Smooth muscle cell (in vitro differentiated cells): ENCODE data around the gene LINC00305. TPM values are rescaled to one million over a fixed set of nuclear protein-coding genes. Genes with fewer than 3 reads are reported as not detected.

Experiments used
- DNase-seq: peaks from one replicate; lab custom pipeline; 2025; ENCODE audit not compliant: unreplicated experiment; lab: John Stamatoyannopoulos, UW
- H2AFZ ChIP-seq: fragments of 200-600 bp; sonication (generic); 2 replicates; pipeline ENCODE4 v1.6.0; 2016; ENCODE audit warnings: antibody characterized with exemption, low read depth, mild to moderate bottlenecking
- H3F3A ChIP-seq: fragments of 200-600 bp; sonication (generic); 2 replicates; pipeline ENCODE4 v1.6.0; 2017; ENCODE audit warnings: antibody characterized with exemption, low read depth
- H3K27ac ChIP-seq: fragments of 200-600 bp; sonication (generic); 2 replicates; pipeline ENCODE4 v1.5.1; 2016; ENCODE audit warnings: low read depth, mild to moderate bottlenecking
- H3K27me3 ChIP-seq: fragments of 200-600 bp; sonication (generic); 2 replicates; pipeline ENCODE4 v1.6.1; 2016; ENCODE audit warnings: low read depth, mild to moderate bottlenecking
- H3K36me3 ChIP-seq: fragments of 200-600 bp; sonication (generic); 2 replicates; pipeline ENCODE4 v1.5.1; 2016; ENCODE audit warnings: low read depth
- H3K4me1 ChIP-seq: fragments of 200-600 bp; sonication (generic); 2 replicates; pipeline ENCODE4 v1.5.1; 2016; ENCODE audit warnings: low read depth
- H3K4me2 ChIP-seq: fragments of 200-600 bp; sonication (generic); 2 replicates; pipeline ENCODE4 v1.6.0; 2016; ENCODE audit warnings: mild to moderate bottlenecking
- H3K4me3 ChIP-seq: fragments of 200-600 bp; sonication (generic); 2 replicates; pipeline ENCODE4 v1.5.1; 2016; ENCODE audit warnings: mild to moderate bottlenecking
- H3K79me2 ChIP-seq: fragments of 200-600 bp; sonication (generic); 2 replicates; pipeline ENCODE4 v1.6.0; 2016; ENCODE audit warnings: low read depth, mild to moderate bottlenecking
- H3K9ac ChIP-seq: fragments of 200-600 bp; sonication (generic); 2 replicates; pipeline ENCODE4 v1.6.0; 2016; ENCODE audit warnings: low read depth
- H3K9me3 ChIP-seq: fragments of 200-600 bp; sonication (generic); replicated peaks from 2 replicates; pipeline ENCODE4 v1.5.1; 2016; ENCODE audit warnings: low read depth
- H4K20me1 ChIP-seq: fragments of 200-600 bp; sonication (generic); 2 replicates; pipeline ENCODE4 v1.6.0; 2016; ENCODE audit warnings: low read depth
- WGBS: methylation state at CpG from one replicate; pipeline ENCODE4 v1.1.7; 2016; ENCODE audit warnings: low lambda C conversion rate; 5-methylcytosine and 5-hydroxymethylcytosine counted together
- polyA plus RNA-seq: library from polyadenylated mRNA; unstranded; fragments of >200 nt; fragmentation: Nextera tagmentation; extraction: Ambion mirVana; gene quantifications from 2 replicates; pipeline ENCODE4 v1.2.1, GENCODE V29; 2016
- total RNA-seq: library from RNA; depleted of rRNA; stranded (reverse); fragments of >200 nt; gene quantifications from 2 replicates; pipeline ENCODE4 v1.2.3, GENCODE V29; 2014
- TF ChIP-seq, protein P1 (sequence below): fragments of 200-600 bp; sonication (generic); IDR thresholded peaks from 2 replicates; pipeline ENCODE4 v1.5.1; 2017; ENCODE audit warnings: borderline replicate concordance, mild to moderate bottlenecking, antibody characterized with exemption; ENCODE audit not compliant: insufficient read depth, poor library complexity, severe bottlenecking

The LINC00305 gene
- total and polyA plus RNA-seq, 2 experiments from 2014 or later, result 0.97 TPM; not detected in 1

DNA sequence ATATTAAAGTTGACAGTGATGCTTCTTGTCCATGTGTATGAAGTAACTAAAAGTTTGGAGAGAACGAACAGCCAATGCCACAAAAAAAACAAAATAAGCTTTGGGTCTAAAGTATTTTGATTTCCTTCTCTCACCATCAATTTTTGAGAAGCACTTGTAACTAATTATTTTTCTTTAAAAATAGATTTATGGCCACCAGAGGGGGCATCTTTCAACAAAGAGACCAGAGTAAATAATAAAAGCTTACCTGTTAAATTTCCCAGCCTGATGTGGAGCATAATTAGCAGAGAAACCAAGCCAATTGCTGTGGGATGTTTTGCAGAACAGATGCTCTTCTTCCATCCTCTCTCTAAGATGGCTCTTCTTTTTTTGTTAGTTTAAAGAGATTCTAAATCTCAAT, 29.0 kb downstream of the LINC00305 start:
- no peaks in the 10 kb centered on the region for H3K36me3 ChIP-seq
- WGBS, result 96% methylated on average over 1 of the region's 1 CpG
- H3K27ac ChIP-seq, result no peak overlapping the region
- H3K79me2 ChIP-seq, result no peaks in the 10 kb centered on the region
- peaks cover 4% of the 10 kb centered on the region for H3F3A ChIP-seq
- H3K9me3 ChIP-seq, result no peaks in the 10 kb centered on the region
- H3K4me1 ChIP-seq, result peaks cover 24% of the 10 kb centered on the region
- no peak for DNase-seq
- TF ChIP-seq, protein P1, sequence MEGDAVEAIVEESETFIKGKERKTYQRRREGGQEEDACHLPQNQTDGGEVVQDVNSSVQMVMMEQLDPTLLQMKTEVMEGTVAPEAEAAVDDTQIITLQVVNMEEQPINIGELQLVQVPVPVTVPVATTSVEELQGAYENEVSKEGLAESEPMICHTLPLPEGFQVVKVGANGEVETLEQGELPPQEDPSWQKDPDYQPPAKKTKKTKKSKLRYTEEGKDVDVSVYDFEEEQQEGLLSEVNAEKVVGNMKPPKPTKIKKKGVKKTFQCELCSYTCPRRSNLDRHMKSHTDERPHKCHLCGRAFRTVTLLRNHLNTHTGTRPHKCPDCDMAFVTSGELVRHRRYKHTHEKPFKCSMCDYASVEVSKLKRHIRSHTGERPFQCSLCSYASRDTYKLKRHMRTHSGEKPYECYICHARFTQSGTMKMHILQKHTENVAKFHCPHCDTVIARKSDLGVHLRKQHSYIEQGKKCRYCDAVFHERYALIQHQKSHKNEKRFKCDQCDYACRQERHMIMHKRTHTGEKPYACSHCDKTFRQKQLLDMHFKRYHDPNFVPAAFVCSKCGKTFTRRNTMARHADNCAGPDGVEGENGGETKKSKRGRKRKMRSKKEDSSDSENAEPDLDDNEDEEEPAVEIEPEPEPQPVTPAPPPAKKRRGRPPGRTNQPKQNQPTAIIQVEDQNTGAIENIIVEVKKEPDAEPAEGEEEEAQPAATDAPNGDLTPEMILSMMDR, result peak; percentile 42
- no peaks in the 10 kb centered on the region for H4K20me1 ChIP-seq
- no peak overlapping the region for H3K9ac ChIP-seq
- no peak overlapping the region for H3K4me3 ChIP-seq
- H3K27me3 ChIP-seq, result no peaks in the 10 kb centered on the region
- H3K4me2 ChIP-seq, result no peak overlapping the region
- peak overlapping the region; percentile 26 for H2AFZ ChIP-seq

DNA sequence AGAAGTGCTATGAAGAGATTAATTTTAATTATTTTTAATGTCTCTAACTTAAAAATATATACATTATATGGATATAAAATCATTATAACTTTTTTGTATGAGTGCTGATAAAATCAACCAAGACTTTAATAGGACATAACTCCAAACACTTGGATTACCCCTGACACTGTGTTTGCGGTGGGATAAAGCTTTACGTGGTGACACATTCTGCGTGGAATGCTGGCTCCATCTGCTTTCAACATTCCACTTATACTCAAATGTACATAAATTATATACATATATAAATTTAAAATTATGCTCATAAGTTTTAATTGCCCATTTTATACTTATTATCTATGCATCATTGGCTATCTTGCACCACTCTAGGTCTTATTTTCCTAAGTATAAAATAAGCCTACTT, 30.5 kb downstream of the LINC00305 start:
- H3K27ac ChIP-seq, result no peak overlapping the region
- H3K79me2 ChIP-seq, result no peaks in the 10 kb centered on the region
- no peaks in the 10 kb centered on the region for H3K27me3 ChIP-seq
- H3K36me3 ChIP-seq, result no peaks in the 10 kb centered on the region
- H3K9me3 ChIP-seq, result no peaks in the 10 kb centered on the region
- DNase-seq, result no peak
- no peak overlapping the region for H2AFZ ChIP-seq
- peaks cover 9% of the 10 kb centered on the region for H3F3A ChIP-seq
- no peak overlapping the region for H3K9ac ChIP-seq
- WGBS, result 13% methylated on average over 3 of the region's 3 CpGs
- no peak overlapping the region for H3K4me3 ChIP-seq
- TF ChIP-seq, protein P1, result no peak
- H4K20me1 ChIP-seq, result no peaks in the 10 kb centered on the region
- H3K4me2 ChIP-seq, result peak overlapping the region; percentile 2
- H3K4me1 ChIP-seq, result peaks cover 24% of the 10 kb centered on the region

DNA sequence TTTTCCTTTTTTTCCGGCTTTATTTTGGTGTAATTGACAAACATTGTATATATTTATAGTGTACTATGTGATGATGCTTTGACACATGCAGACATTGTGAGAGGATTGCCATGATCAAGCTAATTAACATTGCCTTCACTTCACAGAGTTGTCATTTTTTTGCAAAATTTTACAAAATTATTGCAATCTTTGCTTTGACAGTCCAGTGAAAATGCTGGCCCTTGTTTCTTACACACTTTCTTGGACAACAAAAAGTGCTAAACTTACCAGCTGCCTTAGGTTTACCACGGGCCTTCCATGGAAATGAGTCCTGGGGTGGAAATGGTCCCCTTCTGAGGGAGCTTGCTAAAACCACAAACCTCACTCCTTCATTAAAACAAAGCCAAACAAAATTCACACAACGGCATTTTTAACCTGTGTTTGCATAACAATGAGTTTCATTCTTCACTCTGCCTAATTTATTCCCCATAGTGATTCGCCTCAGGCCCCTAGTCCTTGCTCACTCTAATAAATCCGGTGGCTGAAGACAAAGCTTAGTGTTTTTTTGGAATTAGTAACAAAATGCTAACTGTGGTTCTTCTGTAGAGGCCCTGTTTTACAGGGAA, 32.2 kb downstream of the LINC00305 start:
- DNase-seq, result no peak

More for the DNA sequence above, 32.2 kb downstream of the LINC00305 start:
- peaks cover 9% of the 10 kb centered on the region for H3F3A ChIP-seq
- H2AFZ ChIP-seq, result no peak overlapping the region
- H3K36me3 ChIP-seq, result no peaks in the 10 kb centered on the region
- H3K4me2 ChIP-seq, result peak overlapping the region; percentile 49
- no peaks in the 10 kb centered on the region for H4K20me1 ChIP-seq
- peak overlapping the region; percentile 68 for H3K27ac ChIP-seq
- 31% methylated on average over 5 of the region's 5 CpGs for WGBS
- no peak overlapping the region for H3K4me3 ChIP-seq
- TF ChIP-seq, protein P1, result no peak
- no peaks in the 10 kb centered on the region for H3K27me3 ChIP-seq
- H3K9ac ChIP-seq, result no peak overlapping the region
- peaks cover 24% of the 10 kb centered on the region for H3K4me1 ChIP-seq
- no peaks in the 10 kb centered on the region for H3K79me2 ChIP-seq
- H3K9me3 ChIP-seq, result no peaks in the 10 kb centered on the region
